SKM-1 treated with dmso at 0.1 percent for 144 hours (cell line): Measurements from ENCODE around the gene SARM1.
"Not testable (repeated sequence)": the region's sequence is repeated elsewhere in the genome, so short reads cannot be mapped to it uniquely, and the experiment has no call there.

Source experiments
- DNase-seq: peaks from one replicate; lab custom pipeline; 2025; ENCODE audit not compliant: unreplicated experiment; lab: John Stamatoyannopoulos, UW

SARM1 gene

GRCh38 chr17:28413804-28414203, 42.3 kb downstream of the SARM1 start:
- DNase-seq: no peak

DNA sequence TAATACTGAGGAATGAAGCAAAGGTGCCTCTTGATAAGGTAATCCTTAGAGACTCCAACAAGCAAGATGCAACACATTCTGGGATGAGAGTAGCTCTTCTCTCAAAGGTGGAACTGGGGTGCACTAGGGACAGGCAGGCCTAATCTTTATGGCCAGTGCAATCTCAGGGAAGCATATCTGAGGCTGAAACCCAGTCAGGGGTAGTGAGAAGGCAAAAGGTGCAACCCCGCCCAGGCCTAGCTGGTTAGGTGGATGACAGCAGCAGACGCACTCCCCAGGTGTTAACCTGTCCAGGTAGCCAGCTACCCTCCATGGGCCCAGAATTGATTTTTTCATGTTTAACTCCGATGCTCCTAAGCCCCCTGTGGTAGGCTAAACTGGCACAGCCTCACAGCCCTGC, 44.4 kb downstream of the SARM1 start:
- DNase-seq: no peak

DNA sequence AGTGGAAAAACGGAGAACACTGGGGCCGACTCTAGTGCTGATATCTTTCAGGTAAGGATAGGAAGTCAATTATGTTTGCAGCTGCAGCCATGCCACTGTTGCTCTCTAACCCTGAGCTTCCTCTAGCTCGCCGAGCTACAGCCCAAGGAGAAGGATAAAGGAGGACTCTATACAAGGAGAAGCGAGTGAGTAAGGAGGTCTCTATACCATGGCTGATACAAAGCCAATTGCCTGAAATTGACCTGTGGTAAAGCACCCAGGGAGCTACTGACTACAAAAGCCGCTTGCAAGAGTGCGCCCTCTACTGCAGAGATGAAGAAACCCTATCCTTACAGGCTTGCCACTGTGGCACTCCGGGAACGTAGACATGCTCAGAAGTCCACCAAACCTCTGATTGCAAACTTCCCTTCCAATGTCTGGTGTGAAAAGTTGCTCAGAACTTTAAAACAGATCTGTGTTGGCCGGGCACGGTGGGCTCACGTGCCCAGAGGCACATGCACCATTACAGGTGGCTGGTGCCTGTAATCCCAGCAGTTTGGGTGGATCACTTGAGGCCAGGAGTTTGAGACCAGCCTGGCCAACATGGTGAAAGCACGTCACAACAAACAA, 45.3 kb downstream of the SARM1 start:
- peak; percentile 75 for DNase-seq

DNA sequence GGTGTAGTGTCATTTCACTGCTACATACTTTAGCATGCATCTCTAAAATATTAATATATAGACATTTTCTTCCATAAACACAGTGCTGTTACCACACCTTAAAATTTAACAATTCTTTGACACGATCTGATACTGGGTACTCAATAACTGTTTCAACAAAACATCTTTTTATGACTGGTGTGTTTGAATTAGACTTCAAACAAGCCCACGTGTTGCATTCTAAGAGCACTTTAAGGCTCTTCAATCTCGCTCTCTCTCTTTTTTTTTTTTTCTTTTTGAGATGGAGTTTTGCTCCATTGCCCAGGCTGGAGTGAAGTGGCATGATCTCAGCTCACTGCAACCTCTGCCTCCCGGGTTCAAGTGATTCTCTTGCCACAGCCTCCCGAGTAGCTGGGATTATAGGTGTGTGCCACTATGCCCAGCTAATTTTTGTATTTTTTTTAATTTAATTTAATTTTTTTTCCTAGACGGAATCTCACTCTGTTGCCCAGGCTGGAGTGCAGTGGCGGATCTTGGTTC, 50.4 kb downstream of the SARM1 start:
- no peak for DNase-seq

DNA sequence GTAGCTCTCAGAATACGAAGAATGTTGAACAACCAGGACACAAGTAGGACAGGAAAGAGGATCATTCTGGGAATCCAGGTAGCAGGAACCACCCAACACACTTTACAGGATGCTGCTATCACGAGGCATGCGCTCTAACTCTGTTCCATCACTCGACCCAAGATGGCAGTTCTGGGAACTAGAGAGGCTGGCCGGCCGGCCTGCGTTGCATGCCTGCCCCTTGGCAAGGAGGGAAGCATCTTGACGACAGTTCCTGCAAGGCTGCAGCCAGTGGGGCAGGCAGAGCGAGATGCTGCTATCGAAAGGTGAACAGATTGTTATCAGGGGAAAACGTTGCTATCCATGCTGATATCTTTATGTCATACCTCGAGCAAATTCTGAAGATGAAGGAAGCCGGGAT, 53.7 kb downstream of the SARM1 start:
- DNase-seq: no peak

DNA sequence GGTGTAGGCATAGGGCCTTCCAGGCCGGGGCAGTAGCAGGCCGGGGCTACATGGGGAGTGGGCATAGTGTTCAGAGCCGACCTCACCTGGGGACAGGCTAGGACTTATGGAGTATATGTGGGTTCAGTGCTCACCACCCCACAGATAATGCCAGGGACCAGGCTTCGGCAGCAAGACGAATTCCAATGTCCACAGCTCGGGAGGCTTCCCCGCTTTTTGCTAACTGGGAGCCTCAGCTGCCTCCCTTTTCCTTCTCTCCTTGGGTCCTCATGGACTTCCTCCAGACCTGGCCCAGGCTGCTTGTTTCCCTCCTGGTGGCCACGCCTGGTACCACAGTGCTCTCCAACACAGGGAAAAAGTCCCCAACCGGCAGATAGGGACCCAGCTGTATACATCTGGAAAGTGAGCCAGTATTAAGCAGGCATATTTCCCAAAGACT, 54.6 kb downstream of the SARM1 start:
- DNase-seq: no peak

GRCh38 chr17:28427371-28427770, 55.9 kb downstream of the SARM1 start:
- no peak for DNase-seq

DNA sequence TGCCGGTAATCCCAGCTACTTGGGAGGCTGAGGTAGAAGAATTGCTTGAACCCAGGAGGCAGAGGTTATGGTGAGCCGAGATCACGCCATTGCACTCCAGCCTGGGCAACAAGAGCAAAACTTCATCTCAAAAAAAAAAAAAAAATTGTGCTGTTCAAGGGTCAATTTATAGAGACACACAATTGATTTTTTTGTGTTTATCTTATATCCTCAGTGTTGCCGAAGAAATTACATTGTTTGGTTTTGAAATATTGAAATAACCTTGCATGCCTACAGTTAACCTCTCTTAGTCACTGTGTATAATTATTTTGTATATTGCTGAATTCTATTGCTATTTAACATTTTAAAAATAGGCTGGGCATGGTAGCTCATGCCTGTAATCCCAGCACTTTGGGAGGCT, 56.5 kb downstream of the SARM1 start:
- DNase-seq: not testable (repeated sequence)

DNA sequence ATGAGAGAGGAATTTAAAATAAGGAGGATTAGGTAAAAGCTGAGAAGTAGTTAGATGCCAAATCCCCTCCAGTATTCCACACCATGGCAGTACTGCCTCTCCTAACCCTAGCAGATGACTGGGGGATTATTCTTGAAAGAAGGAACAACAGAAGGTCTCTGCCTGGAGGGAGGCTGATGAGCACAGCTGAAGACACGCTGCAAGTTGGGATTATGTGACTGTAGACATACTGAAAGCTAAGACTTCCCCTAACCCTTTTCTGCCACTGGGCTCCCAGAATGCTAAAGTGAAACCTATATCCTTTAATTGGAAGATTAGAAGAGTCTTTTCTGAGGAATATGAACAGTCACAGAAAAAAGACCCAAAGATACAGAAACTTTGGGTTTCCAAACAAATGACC, 62.2 kb downstream of the SARM1 start:
- DNase-seq: no peak

- DNase-seq: not testable (repeated sequence)
Measured at GRCh38 chr17:28434326-28434725, 62.8 kb downstream of the SARM1 start.

DNA sequence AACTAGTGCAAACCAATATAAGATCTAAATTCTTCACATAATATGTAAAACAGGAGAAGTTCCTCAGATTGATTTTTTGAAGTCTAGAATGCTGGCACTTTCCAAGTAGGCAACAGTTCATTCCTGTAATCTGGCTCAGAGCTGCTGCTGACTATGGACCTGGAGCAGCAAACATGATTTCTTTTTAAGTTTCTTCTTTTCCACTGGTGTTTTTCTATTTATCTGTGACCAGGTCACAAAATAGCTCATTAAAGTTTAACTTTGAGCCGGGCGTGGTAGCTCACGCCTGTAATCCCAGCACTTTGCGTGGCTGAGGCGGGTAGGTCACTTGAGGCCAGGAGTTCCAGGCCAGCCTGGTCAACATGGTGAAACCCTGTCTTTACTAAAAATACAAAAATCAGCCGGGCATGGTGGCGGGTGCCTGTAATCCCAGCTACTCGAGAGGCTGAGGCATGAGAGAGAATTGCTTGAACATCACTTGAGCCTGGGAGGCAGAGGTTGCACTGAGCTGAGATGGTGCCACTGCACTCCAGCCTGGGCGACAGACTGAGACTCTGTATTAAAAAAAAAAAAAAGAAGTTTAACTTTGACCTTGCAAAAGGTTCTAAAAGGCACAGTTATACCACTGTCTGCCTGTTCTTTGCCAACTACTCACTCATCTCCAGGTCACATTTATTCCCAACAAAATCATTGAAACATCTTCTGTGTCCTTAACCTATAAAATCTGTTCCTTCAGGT, 72.6 kb downstream of the SARM1 start:
- no peak for DNase-seq

GRCh38 chr17:28446716-28447395, 75.4 kb downstream of the SARM1 start:
- no peak for DNase-seq

- no peak for DNase-seq
Measured at GRCh38 chr17:28447396-28447760, 75.9 kb downstream of the SARM1 start.

GRCh38 chr17:28449859-28450258, 78.4 kb downstream of the SARM1 start:
- no peak for DNase-seq
